Endothelial cell of umbilical vein (primary cell): ENCODE measurements around the gene PLEKHA6. TPM values are rescaled to one million over a fixed set of nuclear protein-coding genes. Genes with fewer than 3 reads are reported as not detected.

Experiments used
- BruUV-seq: library from RNA; stranded (reverse); fragments of 400-500 nt; replicated peaks from 2 replicates; lab custom pipeline; 2021; lab: Mats Ljungman, UMichigan
- CTCF ChIA-PET: fragments of 300-600, 350-600 bp; sonication (Branson Sonifier 250); formaldehyde crosslinking; loops from one replicate; lab custom pipeline; 2021; ENCODE audit warnings: antibody characterized with exemption, inconsistent platforms; lab: Charles Lee
- POLR2A ChIA-PET: fragments of 300-600, 350-600 bp; sonication (Branson Sonifier 250); formaldehyde crosslinking; loops from one replicate; lab custom pipeline; 2021; ENCODE audit warnings: antibody characterized with exemption, inconsistent platforms; lab: Charles Lee
- DNase-seq: peaks from one replicate; pipeline ENCODE4 v3.0.0-alpha.2; 2011; ENCODE audit warnings: low read depth, low spot score
- FAIRE-seq: peaks from 2 replicates; lab custom pipeline; 2011; peaks lifted over from hg19 to GRCh38; lab: Jason Lieb, UNC
- H2AFZ ChIP-seq: 2 replicates; pipeline ENCODE4 v1.6.0; 2012; ENCODE audit warnings: low read depth, low read length, control low read depth, inconsistent platforms
- H3K27ac ChIP-seq: 2 replicates; pipeline ENCODE4 v1.5.1; 2011; ENCODE audit warnings: low read depth, mild to moderate bottlenecking, control low read depth, low read length, moderate library complexity; ENCODE audit not compliant: insufficient read depth
- H3K27me3 ChIP-seq, 2 experiments: 2 replicates each; pipeline versions ENCODE4 v1.6.0 to v1.6.1; 2011; ENCODE audit warnings: low read length in 2 of 2, mixed read lengths in 1 of 2; ENCODE audit not compliant: control insufficient read depth in 2 of 2, insufficient read depth in 2 of 2
- H3K36me3 ChIP-seq, 2 experiments: 2 replicates in 1 of 2; 3 replicates in 1 of 2; pipeline ENCODE4 v1.5.1; 2011; ENCODE audit warnings: low read length in 2 of 2, mild to moderate bottlenecking in 1 of 2, moderate library complexity in 1 of 2; ENCODE audit not compliant: control insufficient read depth in 2 of 2, insufficient read depth in 2 of 2; ENCODE audit errors: extremely low read depth in 1 of 2
- H3K4me1 ChIP-seq: 3 replicates; pipeline ENCODE4 v1.5.1; 2011; ENCODE audit warnings: mild to moderate bottlenecking, low read length; ENCODE audit not compliant: control insufficient read depth, insufficient read depth; ENCODE audit errors: extremely low read depth
- H3K4me2 ChIP-seq: 2 replicates; pipeline ENCODE4 v1.6.1; 2011; ENCODE audit warnings: low read length, control low read depth, mixed read lengths; ENCODE audit not compliant: insufficient read depth
- H3K4me3 ChIP-seq, 3 experiments: fragments of 200-600 bp in 1 of 3; sonication (generic), shearing (Covaris generic) in 1 of 3; replicated peaks in 1 of 3; 2 replicates each; pipeline ENCODE4 v1.5.1; 2011 to 2016; ENCODE audit warnings: control low read depth in 3 of 3, low read length in 3 of 3, mild to moderate bottlenecking in 2 of 3, inconsistent platforms in 1 of 3, low read depth in 1 of 3, moderate library complexity in 1 of 3; ENCODE audit not compliant: insufficient read depth in 1 of 3
- H3K79me2 ChIP-seq: 2 replicates; pipeline ENCODE4 v1.6.0; 2012; ENCODE audit warnings: low read length, inconsistent platforms; ENCODE audit not compliant: control insufficient read depth, insufficient read depth
- H3K9ac ChIP-seq: replicated peaks from 2 replicates; pipeline ENCODE3; 2011; ENCODE audit warnings: low read length, control low read depth; ENCODE audit not compliant: insufficient read depth; ENCODE audit errors: extremely low read depth
- H3K9me1 ChIP-seq: replicated peaks from 3 replicates; pipeline ENCODE4 v1.6.0; 2011; ENCODE audit warnings: mild to moderate bottlenecking, low read length; ENCODE audit not compliant: control insufficient read depth, insufficient read depth; ENCODE audit errors: extremely low read depth
- H3K9me3 ChIP-seq: replicated peaks from 2 replicates; pipeline ENCODE4 v1.5.1; 2012; ENCODE audit warnings: low read length, inconsistent platforms; ENCODE audit not compliant: control insufficient read depth, insufficient read depth
- H4K20me1 ChIP-seq: replicated peaks from 2 replicates; pipeline ENCODE3; 2011; ENCODE audit warnings: mild to moderate bottlenecking, low read length; ENCODE audit not compliant: control insufficient read depth, insufficient read depth; ENCODE audit errors: extremely low read depth
- EZH2 ChIP-seq: IDR thresholded peaks from 2 replicates; pipeline ENCODE4 v1.6.1; 2012; ENCODE audit warnings: borderline replicate concordance, low read depth, mild to moderate bottlenecking, moderate library complexity, low read length, inconsistent platforms; ENCODE audit not compliant: severe bottlenecking
- FOS ChIP-seq: IDR thresholded peaks from 2 replicates; pipeline ENCODE4 v1.6.1; 2011; ENCODE audit warnings: mild to moderate bottlenecking, low read length, moderate library complexity, borderline replicate concordance; ENCODE audit not compliant: insufficient read depth
- GATA2 ChIP-seq: IDR thresholded peaks from 2 replicates; pipeline ENCODE4 v1.7.0; 2011; ENCODE audit warnings: low read depth, mild to moderate bottlenecking, moderate library complexity, mixed read lengths, low read length; ENCODE audit not compliant: insufficient read length, insufficient read depth
- JUN ChIP-seq: IDR thresholded peaks from 2 replicates; pipeline ENCODE4 v1.6.1; 2011; ENCODE audit warnings: borderline replicate concordance, low read depth; ENCODE audit not compliant: insufficient read length, insufficient read depth
- MYC ChIP-seq: IDR thresholded peaks from one replicate; pipeline ENCODE4 v1.6.1; 2011; ENCODE audit warnings: mild to moderate bottlenecking, low read depth, low read length
- POLR2A ChIP-seq: IDR thresholded peaks from 2 replicates; pipeline ENCODE4 v1.6.1; 2012; ENCODE audit warnings: low read depth, mild to moderate bottlenecking, control low read depth, low read length
- POLR2AphosphoS5 ChIP-seq: IDR thresholded peaks from 2 replicates; pipeline ENCODE4 v1.6.1; 2012; ENCODE audit warnings: low read depth, mild to moderate bottlenecking, control low read depth, low read length, moderate library complexity; ENCODE audit not compliant: insufficient read depth
- dilution Hi-C: fragments of 300-500 bp; cut with MboI; formaldehyde crosslinking; loops from one replicate; pipeline ENCODE4 v1.15.0; 2019; ENCODE audit warnings: low sequenced_read_pairs; ENCODE audit not compliant: extremely low pct_ligation_motif_present
- intact Hi-C: fragments of 100-400 bp; cut with micrococcal nuclease; formaldehyde crosslinking; loops from one replicate; pipeline ENCODE4 v1.10.0; 2022
- polyA plus RNA-seq, 4 experiments: library from polyadenylated mRNA; depleted of rRNA in 3 of 4; stranded (reverse) in 3 of 4; unstranded in 1 of 4; fragments of >200 nt; gene quantifications; 2 replicates each; pipeline versions ENCODE4 v1.2.1 to v1.2.3, GENCODE V29; 2011 to 2012; ENCODE audit warnings: missing spikeins in 1 of 4
- total RNA-seq: library from RNA; stranded (reverse); gene quantifications from 2 replicates; pipeline ENCODE4 v1.2.3, GENCODE V29; 2021
- TF ChIP-seq, protein P1 (sequence below): IDR thresholded peaks from 2 replicates; pipeline ENCODE4 v1.6.1; 2011; ENCODE audit not compliant: insufficient read depth, insufficient read length

The PLEKHA6 gene
- total and polyA plus RNA-seq, 2 donors (not counting 3 experiments of a cell fraction or from before 2014, with no cell fraction given), result 2.1 to 15.0 TPM

DNA sequence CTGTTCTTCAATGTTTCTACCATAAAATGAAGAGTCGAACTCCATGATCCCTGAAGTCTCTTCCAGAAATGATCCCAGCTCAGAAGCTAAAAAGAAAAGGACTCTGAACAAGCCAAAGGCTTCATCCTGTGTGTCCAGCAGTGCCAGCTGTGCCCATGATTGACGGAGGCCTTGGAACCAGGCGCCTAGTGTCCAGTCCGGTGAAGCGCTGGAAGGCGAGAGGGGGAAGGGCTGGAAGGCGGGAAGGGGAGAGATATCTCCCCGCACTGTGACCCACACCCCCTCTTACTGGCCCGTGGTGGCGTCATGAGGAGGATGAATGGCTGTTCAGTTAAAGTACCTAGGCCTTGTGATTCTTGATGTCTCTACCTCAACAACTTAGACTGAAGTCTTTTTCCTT is 10.4 kb upstream of the PLEKHA6 start:
- peaks cover 20% of the 10 kb centered on the region for H3K4me1 ChIP-seq
- H3K9me1 ChIP-seq, result no peaks in the 10 kb centered on the region
- BruUV-seq, result no TSS peak
- ChIA-PET POLR2A (interaction anchor here (0.6 kb wide), 1 partner anchor 187 kb away, joined by 8 read pairs; no protein-coding TSS in a partner anchor), CTCF (interaction anchor here (0.8 to 6.2 kb wide), 6 partner anchors 8 to 208 kb away, joined by 3 to 81 read pairs (median 6); partner anchors contain the start of gene GOLT1A)
- dilution Hi-C loops (no loop called here), intact Hi-C loops (no loop called here)
- H3K9me3 ChIP-seq, result no peaks in the 10 kb centered on the region
- H2AFZ ChIP-seq, result no peak overlapping the region
- no peaks in the 10 kb centered on the region for H4K20me1 ChIP-seq
- no peak overlapping the region for H3K9ac ChIP-seq
- no peak overlapping the region for H3K4me2 ChIP-seq
- H3K27me3 ChIP-seq, result no peaks in the 10 kb centered on the region
- TF ChIP-seq MYC (no peak), EZH2 (no peak), JUN (no peak), GATA2 (no peak), POLR2A (no peak), POLR2AphosphoS5 (no peak), FOS (no peak)
- TF ChIP-seq, protein P1, sequence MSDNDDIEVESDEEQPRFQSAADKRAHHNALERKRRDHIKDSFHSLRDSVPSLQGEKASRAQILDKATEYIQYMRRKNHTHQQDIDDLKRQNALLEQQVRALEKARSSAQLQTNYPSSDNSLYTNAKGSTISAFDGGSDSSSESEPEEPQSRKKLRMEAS, result no peak
- DNase-seq (no peak), FAIRE-seq (no peak)
- H3K36me3 ChIP-seq, result no peaks in the 10 kb centered on the region
- H3K27ac ChIP-seq, result no peak overlapping the region
- no peaks in the 10 kb centered on the region for H3K79me2 ChIP-seq
- H3K4me3 ChIP-seq, result no peak overlapping the region
